Calu3 (cell line): ENCODE data around the gene ZNF586. TPM values are rescaled to one million over a fixed set of nuclear protein-coding genes. Genes with fewer than 3 reads are reported as not detected.
A peak's percentile ranks its signal among the peaks of the same experiment; 100 is the strongest.

ENCODE experiments used
- BruUV-seq: library from RNA; stranded (reverse); fragments of 400-500 nt; replicated peaks from 2 replicates; lab custom pipeline; 2021; lab: Mats Ljungman, UMichigan
- CTCF ChIA-PET: fragments of 300-600 bp; sonication (Branson Sonifier 250); formaldehyde crosslinking; loops from one replicate; lab custom pipeline; 2022; ENCODE audit warnings: antibody characterized with exemption; lab: Charles Lee
- DNase-seq: peaks from one replicate; pipeline ENCODE4 v3.0.0; 2022
- H3K27ac Mint-ChIP-seq: one replicate; pipeline ENCODE4 v1.8.0; 2022; ENCODE audit warnings: mixed read lengths; ENCODE audit not compliant: unreplicated experiment
- H3K27me3 Mint-ChIP-seq: one replicate; pipeline ENCODE4 v1.8.0; 2022; ENCODE audit warnings: mixed read lengths; ENCODE audit not compliant: unreplicated experiment
- H3K36me3 Mint-ChIP-seq: one replicate; pipeline ENCODE4 v1.8.0; 2022; ENCODE audit warnings: mild to moderate bottlenecking, moderate library complexity, mixed read lengths; ENCODE audit not compliant: insufficient read depth, unreplicated experiment
- H3K4me1 Mint-ChIP-seq: one replicate; pipeline ENCODE4 v1.8.0; 2022; ENCODE audit warnings: mild to moderate bottlenecking, low read depth, mixed read lengths; ENCODE audit not compliant: unreplicated experiment
- H3K4me3 Mint-ChIP-seq: one replicate; pipeline ENCODE4 v1.8.0; 2022; ENCODE audit warnings: mild to moderate bottlenecking, low read depth, moderate library complexity, mixed read lengths; ENCODE audit not compliant: unreplicated experiment
- H3K9me3 Mint-ChIP-seq: one replicate; pipeline ENCODE4 v1.8.0; 2022; ENCODE audit warnings: low read depth, mixed read lengths; ENCODE audit not compliant: unreplicated experiment
- intact Hi-C: fragments of 100-400 bp; cut with micrococcal nuclease; formaldehyde crosslinking; loops from one replicate; pipeline ENCODE4 v1.10.0; 2022; ENCODE audit not compliant: unreplicated experiment
- total RNA-seq: library from RNA; stranded (reverse); gene quantifications from 2 replicates; pipeline ENCODE4 v1.2.3, GENCODE V29; 2022
- TF ChIP-seq, protein P1 (sequence below): fragments of 200-600 bp; IDR thresholded peaks from one replicate; pipeline ENCODE4 v1.8.0; 2022; ENCODE audit warnings: antibody characterized with exemption; ENCODE audit not compliant: unreplicated experiment

Gene ZNF586
- total RNA-seq, 1 experiment from 2014 or later, result 22.9 TPM

DNA sequence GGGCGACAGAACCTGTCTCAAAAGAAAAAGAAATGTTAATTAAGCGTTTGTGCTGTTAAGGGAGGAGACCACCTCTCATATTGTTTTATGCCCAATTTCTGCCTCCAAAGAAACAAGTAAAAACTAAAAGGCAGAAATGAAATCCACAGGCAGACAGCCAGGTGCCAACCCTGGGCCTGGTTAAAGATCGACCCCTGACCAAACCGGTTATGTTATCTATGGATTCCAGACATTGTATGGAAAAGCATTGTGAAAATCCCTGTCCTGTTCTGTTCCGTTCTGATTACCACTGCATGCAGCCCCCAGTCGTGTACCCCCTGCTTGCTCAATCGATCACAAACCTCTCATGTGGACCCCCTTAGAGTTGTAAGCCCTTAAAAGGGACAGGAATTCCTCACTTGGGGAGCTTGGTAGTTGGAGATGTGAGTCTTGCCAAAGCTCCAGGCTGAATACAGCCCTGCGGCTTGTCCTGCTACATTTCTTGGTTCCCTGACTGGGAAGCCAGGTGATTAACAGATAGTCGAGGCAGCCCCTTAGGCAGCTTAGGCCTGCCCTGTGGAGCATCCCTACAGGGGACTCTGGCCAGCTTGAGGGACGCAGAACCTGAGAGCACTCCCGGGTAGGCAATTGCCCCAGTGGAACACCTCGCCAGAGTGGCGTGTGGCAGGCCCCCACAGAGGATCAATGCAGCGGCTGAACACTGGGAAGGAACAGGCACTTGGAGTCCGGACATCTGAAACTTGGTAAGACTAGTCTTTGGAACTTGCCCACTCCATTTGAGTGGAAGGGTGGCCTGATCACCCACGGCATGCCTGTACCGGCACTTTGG, 46.0 kb downstream of the ZNF586 start:
- H3K4me3 Mint-ChIP-seq, result peak overlapping the region; percentile 90
- no TSS peak for BruUV-seq
- H3K27ac Mint-ChIP-seq, result peak overlapping the region; percentile 98
- intact Hi-C loops, result loop anchor here (2.0 to 10.0 kb wide), 2 partner anchors 131 to 339 kb away; partner anchors contain the start of gene ZNF551
- peak; percentile 64 for DNase-seq
- CTCF ChIA-PET, result interaction anchor here (0.6 to 1.2 kb wide), 4 partner anchors 35 to 152 kb away, joined by 3 to 6 read pairs (median 3); partner anchors contain the start of genes ZNF417, ZNF551 and ZNF587
- H3K9me3 Mint-ChIP-seq, result no peaks in the 10 kb centered on the region
- H3K36me3 Mint-ChIP-seq, result peaks cover 68% of the 10 kb centered on the region
- no peaks in the 10 kb centered on the region for H3K27me3 Mint-ChIP-seq
- peaks cover 46% of the 10 kb centered on the region for H3K4me1 Mint-ChIP-seq
- TF ChIP-seq, protein P1, sequence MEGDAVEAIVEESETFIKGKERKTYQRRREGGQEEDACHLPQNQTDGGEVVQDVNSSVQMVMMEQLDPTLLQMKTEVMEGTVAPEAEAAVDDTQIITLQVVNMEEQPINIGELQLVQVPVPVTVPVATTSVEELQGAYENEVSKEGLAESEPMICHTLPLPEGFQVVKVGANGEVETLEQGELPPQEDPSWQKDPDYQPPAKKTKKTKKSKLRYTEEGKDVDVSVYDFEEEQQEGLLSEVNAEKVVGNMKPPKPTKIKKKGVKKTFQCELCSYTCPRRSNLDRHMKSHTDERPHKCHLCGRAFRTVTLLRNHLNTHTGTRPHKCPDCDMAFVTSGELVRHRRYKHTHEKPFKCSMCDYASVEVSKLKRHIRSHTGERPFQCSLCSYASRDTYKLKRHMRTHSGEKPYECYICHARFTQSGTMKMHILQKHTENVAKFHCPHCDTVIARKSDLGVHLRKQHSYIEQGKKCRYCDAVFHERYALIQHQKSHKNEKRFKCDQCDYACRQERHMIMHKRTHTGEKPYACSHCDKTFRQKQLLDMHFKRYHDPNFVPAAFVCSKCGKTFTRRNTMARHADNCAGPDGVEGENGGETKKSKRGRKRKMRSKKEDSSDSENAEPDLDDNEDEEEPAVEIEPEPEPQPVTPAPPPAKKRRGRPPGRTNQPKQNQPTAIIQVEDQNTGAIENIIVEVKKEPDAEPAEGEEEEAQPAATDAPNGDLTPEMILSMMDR, result no peak

DNA sequence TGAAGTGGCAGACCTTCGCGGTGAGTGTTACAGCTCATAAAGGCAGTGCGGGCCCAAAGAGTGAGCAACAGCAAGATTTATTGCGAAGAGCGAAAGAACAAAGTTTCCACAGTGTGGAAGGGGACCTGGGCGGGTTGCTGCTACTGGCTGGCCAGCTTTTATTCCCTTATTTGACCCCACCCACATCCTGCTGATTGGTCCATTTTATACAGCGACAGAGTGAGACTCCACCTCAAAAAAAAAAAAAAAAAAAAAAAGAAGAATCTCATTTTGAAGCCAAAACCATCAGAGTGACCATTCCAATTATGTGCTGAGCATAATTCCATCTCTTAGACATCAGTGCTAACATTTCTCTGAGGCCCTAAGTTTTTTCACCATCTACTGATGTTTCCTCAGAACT, 47.2 kb downstream of the ZNF586 start:
- peaks cover 51% of the 10 kb centered on the region for H3K4me1 Mint-ChIP-seq
- peaks cover 65% of the 10 kb centered on the region for H3K36me3 Mint-ChIP-seq
- H3K27ac Mint-ChIP-seq, result peak overlapping the region; percentile 98
- peak overlapping the region; percentile 90 for H3K4me3 Mint-ChIP-seq
- no peaks in the 10 kb centered on the region for H3K9me3 Mint-ChIP-seq
- intact Hi-C loops, result loop anchor here (10.0 kb wide), 1 partner anchor 132 kb away; the partner anchor contains the start of gene ZNF551
- TF ChIP-seq, protein P1, result no peak
- DNase-seq, result no peak
- BruUV-seq, result no TSS peak
- CTCF ChIA-PET, result interaction anchor here (0.6 kb wide), 1 partner anchor 134 kb away, joined by 6 read pairs; no protein-coding TSS in a partner anchor
- no peaks in the 10 kb centered on the region for H3K27me3 Mint-ChIP-seq

DNA sequence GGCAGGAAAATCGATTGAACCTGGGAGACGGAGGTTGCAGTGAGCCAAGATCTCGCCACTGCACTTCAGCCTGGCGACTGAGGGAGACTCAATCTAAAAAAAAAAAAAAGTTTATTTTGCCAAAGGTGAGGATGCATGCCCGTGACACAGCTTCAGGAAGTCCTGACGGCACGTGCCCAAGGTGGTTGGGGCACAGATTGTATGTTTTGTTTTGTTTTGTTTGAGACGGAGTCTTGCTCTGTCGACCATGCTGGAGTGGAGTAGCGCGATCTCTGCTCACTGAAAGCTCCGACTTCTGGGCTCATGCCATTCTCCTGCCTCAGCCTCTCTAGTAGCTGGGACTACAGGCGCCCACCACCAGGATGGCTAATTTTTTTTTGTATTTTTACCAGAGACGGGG, 48.5 kb downstream of the ZNF586 start:
- Mint-ChIP-seq H3K27ac (no peak overlapping the region), H3K36me3 (peaks cover 64% of the 10 kb centered on the region), H3K27me3 (no peaks in the 10 kb centered on the region), H3K4me3 (peak overlapping the region; percentile 91), H3K4me1 (peaks cover 50% of the 10 kb centered on the region), H3K9me3 (peaks cover 2% of the 10 kb centered on the region)
- CTCF ChIA-PET, result no interaction called here
- no TSS peak for BruUV-seq
- intact Hi-C loops, result loop anchor here (10.0 kb wide), 1 partner anchor 133 kb away; the partner anchor contains the start of gene ZNF551
- DNase-seq, result no peak
- TF ChIP-seq, protein P1, result no peak

DNA sequence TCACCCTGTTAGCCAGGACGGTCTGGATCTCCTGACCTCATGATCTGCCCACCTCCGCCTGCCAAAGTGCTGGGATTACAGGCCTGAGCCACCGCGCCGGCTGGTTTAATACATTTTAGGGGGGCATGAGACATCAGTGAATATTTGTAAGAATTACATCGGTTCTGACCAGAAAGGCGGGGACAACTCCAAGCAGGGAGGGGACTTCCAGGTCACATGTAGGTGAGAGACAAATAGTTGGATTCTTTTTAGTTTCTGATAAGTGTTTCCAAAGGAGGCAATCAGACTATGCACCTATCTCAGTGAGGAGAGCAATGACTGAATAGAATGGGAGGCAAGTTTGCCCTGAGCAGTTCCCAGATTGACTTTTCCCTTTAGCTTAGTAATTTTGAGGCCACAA, 48.9 kb downstream of the ZNF586 start:
- TF ChIP-seq, protein P1, result no peak
- BruUV-seq, result no TSS peak
- H3K27ac Mint-ChIP-seq, result no peak overlapping the region
- peaks cover 2% of the 10 kb centered on the region for H3K9me3 Mint-ChIP-seq
- DNase-seq, result no peak
- H3K27me3 Mint-ChIP-seq, result no peaks in the 10 kb centered on the region
- peaks cover 50% of the 10 kb centered on the region for H3K4me1 Mint-ChIP-seq
- CTCF ChIA-PET, result interaction anchor here (0.7 to 1.6 kb wide), 4 partner anchors 32 to 429 kb away, joined by 3 to 5 read pairs (median 4); partner anchors contain the start of genes ZNF417 and ZNF548
- H3K36me3 Mint-ChIP-seq, result peaks cover 65% of the 10 kb centered on the region
- H3K4me3 Mint-ChIP-seq, result peak overlapping the region; percentile 91
- intact Hi-C loops, result loop anchor here (10.0 kb wide), 1 partner anchor 134 kb away; the partner anchor contains the start of gene ZNF551
